ENCODE measurements around the gene LSM8.
"Not testable (repeated sequence)": the region's sequence is repeated elsewhere in the genome, so short reads cannot be mapped to it uniquely, and the experiment has no call there.

- TF ChIP-seq EZH2phosphoT487 (IDR thresholded peaks at IDR 0.05; ENCODE audit: insufficient read depth, low read depth); EZH2 (IDR thresholded peaks at IDR 0.05; ENCODE audit: insufficient read depth, poor library complexity, severe bottlenecking): not testable (repeated sequence)
Observed at GRCh38 chr7:118240320-118240719, 56.4 kb downstream of the LSM8 start.

Measured in GM23248 (cell line).